Measurements from ENCODE around the gene GLRA1.

The GLRA1 gene

GRCh38 chr5:151897896-151898295, 26.8 kb downstream of the GLRA1 start:
- Histone ChIP-seq H3F3A (ENCODE audit: insufficient read depth, low read length) (no peaks in the 10 kb centered on the region), H3K9me2 (ENCODE audit: low read depth, low read length) (no peaks in the 10 kb centered on the region), H3K79me2 (ENCODE audit: insufficient read depth, low read length) (no peaks in the 10 kb centered on the region), H3K36me3 (ENCODE audit: insufficient read depth, low read length) (no peaks in the 10 kb centered on the region), H3K9ac (ENCODE audit: low read length) (no peak overlapping the region), H3K27me3 (ENCODE audit: insufficient read depth, low read length) (no peaks in the 10 kb centered on the region), H3K4me2 (ENCODE audit: low read length) (no peak overlapping the region), H3K9me3 (ENCODE audit: low read length) (no peaks in the 10 kb centered on the region), H3K4me1 (ENCODE audit: insufficient read depth, low read length, severe bottlenecking) (no peaks in the 10 kb centered on the region), H2AFZ (ENCODE audit: low read length) (no peak overlapping the region), H4K20me1 (ENCODE audit: insufficient read depth, low read length) (no peaks in the 10 kb centered on the region), H3K27ac (ENCODE audit: low read depth, low read length, poor library complexity, severe bottlenecking) (no peak overlapping the region), H3K4me3 (ENCODE audit: low read depth, low read length, poor library complexity, severe bottlenecking) (no peak overlapping the region)
- TF ChIP-seq CTCF (IDR thresholded peaks at IDR 0.05; ENCODE audit: low read length) (no peak), EZH2 (IDR thresholded peaks at IDR 0.05; ENCODE audit: borderline replicate concordance, low read length) (no peak)

- no peak overlapping the region for H2AFZ ChIP-seq (ENCODE audit: low read length)
- H3K27ac ChIP-seq (ENCODE audit: low read depth, low read length, poor library complexity, severe bottlenecking) = no peak overlapping the region
- no peaks in the 10 kb centered on the region for H3K36me3 ChIP-seq (ENCODE audit: insufficient read depth, low read length)
- H3K4me3 ChIP-seq (ENCODE audit: low read depth, low read length, poor library complexity, severe bottlenecking) = no peak overlapping the region
- no peaks in the 10 kb centered on the region for H3K4me1 ChIP-seq (ENCODE audit: insufficient read depth, low read length, severe bottlenecking)
- no peaks in the 10 kb centered on the region for H3K9me2 ChIP-seq (ENCODE audit: low read depth, low read length)
- no peaks in the 10 kb centered on the region for H4K20me1 ChIP-seq (ENCODE audit: insufficient read depth, low read length)
- TF ChIP-seq CTCF (IDR thresholded peaks at IDR 0.05; ENCODE audit: low read length) (no peak), EZH2 (IDR thresholded peaks at IDR 0.05; ENCODE audit: borderline replicate concordance, low read length) (no peak)
- H3K79me2 ChIP-seq (ENCODE audit: insufficient read depth, low read length) = no peaks in the 10 kb centered on the region
- H3K9ac ChIP-seq (ENCODE audit: low read length) = no peak overlapping the region
- H3K27me3 ChIP-seq (ENCODE audit: insufficient read depth, low read length) = no peaks in the 10 kb centered on the region
- no peaks in the 10 kb centered on the region for H3F3A ChIP-seq (ENCODE audit: insufficient read depth, low read length)
- no peaks in the 10 kb centered on the region for H3K9me3 ChIP-seq (ENCODE audit: low read length)
- no peak overlapping the region for H3K4me2 ChIP-seq (ENCODE audit: low read length)
These were observed 27.6 kb downstream of the GLRA1 start for GRCh38 chr5:151897020-151897552.

- Histone ChIP-seq H3K27me3 (ENCODE audit: insufficient read depth, low read length) (no peaks in the 10 kb centered on the region), H3K4me2 (ENCODE audit: low read length) (no peak overlapping the region), H3K79me2 (ENCODE audit: insufficient read depth, low read length) (no peaks in the 10 kb centered on the region)
These were observed 28.5 kb downstream of the GLRA1 start for GRCh38 chr5:151896031-151896691.

More at GRCh38 chr5:151896031-151896691, 28.5 kb downstream of the GLRA1 start:
- Histone ChIP-seq H3K27ac (ENCODE audit: low read depth, low read length, poor library complexity, severe bottlenecking) (no peak overlapping the region), H3K4me1 (ENCODE audit: insufficient read depth, low read length, severe bottlenecking) (no peaks in the 10 kb centered on the region), H3K9me2 (ENCODE audit: low read depth, low read length) (no peaks in the 10 kb centered on the region), H4K20me1 (ENCODE audit: insufficient read depth, low read length) (no peaks in the 10 kb centered on the region), H3K9ac (ENCODE audit: low read length) (no peak overlapping the region), H2AFZ (ENCODE audit: low read length) (no peak overlapping the region), H3K9me3 (ENCODE audit: low read length) (no peaks in the 10 kb centered on the region), H3K36me3 (ENCODE audit: insufficient read depth, low read length) (no peaks in the 10 kb centered on the region), H3F3A (ENCODE audit: insufficient read depth, low read length) (no peaks in the 10 kb centered on the region), H3K4me3 (ENCODE audit: low read depth, low read length, poor library complexity, severe bottlenecking) (no peak overlapping the region)
- TF ChIP-seq CTCF (IDR thresholded peaks at IDR 0.05; ENCODE audit: low read length) (no peak), EZH2 (IDR thresholded peaks at IDR 0.05; ENCODE audit: borderline replicate concordance, low read length) (no peak)
